Measurements from ENCODE around the gene FTO.

Gene FTO

DNA sequence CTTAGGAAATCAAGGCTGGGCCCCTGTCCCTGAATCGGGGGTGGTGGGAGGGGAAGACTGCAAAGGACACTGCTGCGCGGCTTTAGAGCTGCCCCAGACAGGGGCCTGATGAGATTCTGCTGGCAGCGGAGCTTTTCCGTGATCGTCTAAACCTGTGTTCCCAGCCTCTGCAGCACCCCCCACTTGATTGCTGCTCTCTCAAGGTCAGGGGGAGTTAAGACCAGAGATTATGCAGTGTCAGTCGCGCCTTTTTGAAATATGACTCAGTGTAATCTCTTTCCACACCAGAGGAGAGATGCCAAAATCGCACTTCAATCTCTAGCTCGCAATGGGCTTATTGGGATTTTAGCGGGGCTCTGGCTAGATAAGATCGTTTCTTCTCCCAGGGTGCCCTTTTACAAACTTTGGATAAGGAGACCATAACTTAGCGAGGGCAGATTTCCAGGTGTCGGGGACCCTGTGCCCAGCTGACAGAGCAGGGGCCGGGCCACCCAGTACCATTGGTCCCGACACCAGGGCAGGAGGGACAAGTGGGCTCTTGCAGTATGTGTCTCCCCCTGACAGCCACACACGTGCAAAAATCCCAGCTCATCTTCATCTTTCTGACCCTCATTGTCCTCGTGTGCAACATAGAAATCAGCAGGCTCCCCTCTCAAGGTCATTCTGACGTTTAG, 495.7 kb downstream of the FTO start:
- DNase-seq = no peak

DNA sequence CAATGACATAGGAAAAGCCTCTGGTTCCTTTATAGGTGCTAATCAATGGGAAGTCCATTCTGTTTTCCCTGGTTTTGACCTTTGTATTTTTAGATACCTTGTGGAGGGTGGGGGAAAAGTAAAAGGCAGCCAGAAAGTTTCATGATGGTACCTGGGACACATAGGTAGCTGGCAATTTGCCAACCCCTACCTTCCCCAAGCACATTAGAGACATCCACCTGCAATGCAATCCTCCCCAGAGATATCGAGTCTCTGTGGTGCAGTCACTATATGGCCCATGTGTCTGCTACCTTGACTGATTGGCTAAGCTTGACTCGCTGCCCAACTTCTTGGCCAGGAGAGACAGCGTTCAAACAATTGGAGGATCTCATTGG, 496.2 kb downstream of the FTO start:
- DNase-seq = no peak

DNA sequence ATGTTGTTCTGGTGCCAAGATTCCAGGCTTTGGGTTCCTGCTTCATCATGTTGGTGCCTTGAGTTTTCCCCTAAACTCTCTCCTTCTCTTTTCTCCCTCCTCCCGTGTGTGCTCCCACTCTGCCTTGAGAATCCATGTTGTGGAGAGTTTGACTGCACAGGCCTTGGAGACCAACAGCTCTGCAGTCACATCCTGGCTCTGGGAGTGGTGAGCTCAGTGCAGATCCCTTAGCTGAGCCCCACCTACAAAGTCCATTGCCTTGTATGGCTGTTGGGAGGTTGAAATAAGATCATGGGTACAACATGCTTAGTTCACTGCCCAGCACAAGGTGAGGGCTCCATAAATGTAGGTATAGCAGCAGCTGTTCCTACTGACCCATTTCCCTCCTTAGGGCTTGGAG, 496.8 kb downstream of the FTO start:
- no peak for DNase-seq

DNA sequence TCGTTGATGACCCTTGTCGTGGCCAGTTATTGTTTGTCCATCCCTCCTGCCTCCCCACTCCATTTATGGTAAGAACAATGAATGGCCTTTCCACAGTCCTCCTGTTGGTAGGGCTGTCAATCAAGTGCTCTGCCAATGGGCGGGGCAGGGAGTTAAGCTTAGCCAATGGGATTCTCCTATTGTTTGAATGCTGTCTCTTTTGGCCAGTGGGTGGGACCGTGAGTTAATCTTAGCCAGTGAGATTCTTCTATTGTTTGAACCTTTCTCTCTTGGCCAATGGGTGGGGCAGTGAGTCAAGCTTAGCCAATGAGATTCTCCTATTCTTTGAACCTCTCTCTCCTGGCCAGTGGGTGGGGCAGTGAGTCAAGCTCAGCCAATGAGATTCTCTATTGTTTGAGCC, 497.2 kb downstream of the FTO start:
- peak in 1 of 56 donors; percentile 6 for DNase-seq
